GM21526 (cell line): ENCODE data around the gene BCL11B.
A peak's percentile ranks its signal among the peaks of the same experiment; 100 is the strongest.

Source experiments
- ATAC-seq: cut with Tn5 transposase; IDR thresholded peaks from one replicate; pipeline ENCODE4 v1.9.1; 2021; ENCODE audit warnings: moderate library complexity; ENCODE audit not compliant: unreplicated experiment, low FRiP score

The BCL11B gene

DNA sequence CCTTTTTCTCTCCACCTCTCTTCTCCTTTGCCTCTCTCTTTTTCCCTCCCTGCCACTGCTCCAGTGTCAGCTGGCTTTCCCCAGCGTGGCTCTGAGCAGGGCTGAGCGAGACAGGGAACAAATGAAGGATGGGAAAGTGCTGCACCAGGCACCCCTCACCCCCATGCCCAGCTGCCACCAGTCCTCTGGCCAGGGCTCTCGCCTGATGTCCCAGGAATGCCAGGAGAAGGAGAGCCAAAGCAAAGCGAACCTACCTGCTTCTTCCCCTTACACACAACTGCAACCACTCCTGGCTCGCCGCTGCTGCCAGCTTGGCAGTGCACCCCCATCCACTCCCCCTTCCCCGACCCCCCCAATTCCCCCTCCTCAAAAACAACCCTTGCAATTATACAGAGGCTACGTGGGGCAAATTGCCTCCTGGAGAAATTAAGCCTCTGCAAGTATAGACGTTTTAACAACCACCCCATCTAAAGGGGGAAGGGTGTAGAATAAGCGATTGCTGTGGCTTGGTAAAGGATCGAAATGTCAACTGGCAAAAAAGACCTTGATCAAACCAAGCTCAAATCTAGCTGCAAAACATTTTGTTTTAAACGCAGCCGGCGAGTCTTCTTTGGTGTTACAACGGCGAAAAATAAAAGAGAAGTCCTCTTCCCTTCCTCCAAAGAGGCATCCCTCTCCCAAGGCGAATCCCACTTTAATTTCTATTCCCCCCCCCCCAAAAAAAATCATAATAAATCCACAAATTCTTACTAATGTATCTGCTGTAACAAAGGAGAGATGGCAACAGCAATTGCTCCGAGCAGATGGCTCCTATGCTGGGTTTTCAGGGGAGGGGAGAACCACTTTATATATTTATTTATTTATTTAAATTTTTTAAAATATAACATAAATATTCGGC, 2.9 kb downstream of the BCL11B start:
- no peak for ATAC-seq

DNA sequence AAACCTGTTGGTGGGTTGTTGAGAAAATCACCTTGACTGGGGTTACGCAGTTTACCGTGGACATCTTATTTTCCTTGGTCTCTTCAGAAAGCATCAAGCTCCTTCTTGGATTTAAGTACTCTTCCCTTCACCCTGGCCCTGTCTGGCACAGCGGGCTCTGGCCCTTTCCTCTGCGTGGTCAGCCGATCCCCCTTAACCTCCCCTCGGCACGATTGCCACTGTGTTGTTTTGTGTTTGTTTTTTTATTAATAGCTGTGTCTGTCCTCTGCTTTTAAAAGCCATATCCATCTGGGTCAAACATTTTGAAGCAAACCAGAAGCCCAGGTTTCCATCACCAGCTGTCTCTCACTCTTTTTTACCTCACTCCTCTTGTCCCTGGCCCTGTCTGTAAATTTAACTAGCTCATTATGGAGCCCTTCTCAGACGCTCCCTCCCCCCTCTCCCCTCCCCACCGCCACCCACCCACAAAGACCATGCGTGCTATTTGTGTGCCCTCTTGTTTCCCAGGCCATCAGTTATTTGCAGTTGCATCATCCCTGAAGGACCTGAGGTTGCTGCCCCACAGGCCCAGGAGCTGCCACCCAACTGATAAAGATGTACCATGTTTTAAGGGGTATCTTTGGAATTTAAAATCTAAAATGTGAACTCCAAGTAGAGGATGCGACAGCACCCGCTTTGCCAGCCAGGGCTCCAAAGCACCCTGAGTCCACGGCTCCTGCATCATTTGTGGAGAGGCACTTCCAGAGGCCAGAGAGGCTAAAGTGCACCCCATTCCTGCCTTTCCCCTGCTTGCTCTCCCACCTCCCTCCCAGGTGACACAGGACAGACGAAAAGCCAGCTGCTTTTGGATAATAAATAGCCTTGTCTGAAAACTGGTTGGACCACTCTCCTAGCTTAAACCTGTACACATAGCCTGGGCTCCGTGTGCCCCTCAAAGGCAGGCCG, 3.9 kb downstream of the BCL11B start:
- ATAC-seq, result no peak

DNA sequence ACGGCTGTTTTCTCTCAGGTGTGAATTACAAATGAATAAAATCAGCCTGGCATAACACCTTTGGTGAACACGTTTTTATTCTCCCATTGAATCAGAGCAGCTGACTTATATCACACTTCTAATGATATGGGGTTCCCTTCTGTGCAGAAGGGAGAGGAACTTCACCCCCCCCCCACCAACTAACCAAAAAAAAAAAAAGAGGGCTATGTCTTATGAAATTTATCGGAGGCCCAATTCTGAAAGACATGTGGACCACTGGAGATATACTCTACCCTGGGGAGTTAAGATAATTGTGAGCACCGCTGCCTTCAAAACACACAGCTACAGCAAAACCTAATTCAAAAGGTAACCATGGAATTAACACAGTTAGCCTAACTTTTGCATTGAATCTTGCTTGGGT, 4.6 kb downstream of the BCL11B start:
- no peak for ATAC-seq

DNA sequence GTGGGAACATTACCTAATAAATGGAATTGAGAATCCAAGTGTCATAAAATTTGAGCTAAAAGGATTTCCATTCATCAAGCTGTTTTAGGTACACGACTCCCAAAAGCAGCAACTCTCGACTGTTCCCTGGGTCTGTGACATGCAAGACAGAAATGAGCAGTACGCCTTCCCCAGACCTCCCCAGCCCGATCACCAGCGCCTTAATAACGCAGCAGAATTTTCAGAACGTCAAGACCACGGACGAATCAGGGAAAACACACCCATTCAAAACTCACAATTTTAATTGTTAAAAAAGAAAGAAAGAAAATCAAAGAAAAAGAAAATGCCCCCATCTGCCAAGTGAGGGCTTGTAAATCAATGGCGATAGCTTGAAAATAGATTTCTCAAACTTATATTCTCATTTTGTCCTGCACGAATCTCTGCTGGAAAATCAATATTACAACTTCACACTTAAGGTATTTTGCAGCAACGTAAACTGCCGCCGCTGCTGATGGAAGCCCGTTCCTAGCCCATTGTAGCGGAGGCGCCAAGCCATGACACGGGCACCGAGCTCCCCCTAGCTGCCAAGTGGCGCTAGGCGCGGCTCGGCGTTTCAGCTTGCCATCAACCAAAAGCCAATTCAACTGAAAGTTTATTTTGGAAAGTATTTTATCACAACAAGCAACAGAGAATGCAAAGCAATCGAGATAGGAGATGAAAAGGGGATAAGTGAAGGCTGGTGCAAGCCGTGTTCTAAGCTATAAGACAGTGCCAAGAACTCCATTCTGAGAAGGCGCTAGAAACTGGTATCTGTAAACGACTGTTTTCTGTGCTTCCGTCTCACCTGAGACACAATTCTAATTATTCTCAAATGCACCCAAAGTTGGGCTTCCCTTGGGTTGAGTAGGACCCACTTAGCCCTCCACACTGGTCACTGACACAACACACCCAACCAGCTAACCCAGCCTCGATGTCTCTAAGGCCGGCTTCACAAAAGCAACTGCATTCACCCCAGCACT, 5.5 kb downstream of the BCL11B start:
- ATAC-seq, result peak; percentile 75

DNA sequence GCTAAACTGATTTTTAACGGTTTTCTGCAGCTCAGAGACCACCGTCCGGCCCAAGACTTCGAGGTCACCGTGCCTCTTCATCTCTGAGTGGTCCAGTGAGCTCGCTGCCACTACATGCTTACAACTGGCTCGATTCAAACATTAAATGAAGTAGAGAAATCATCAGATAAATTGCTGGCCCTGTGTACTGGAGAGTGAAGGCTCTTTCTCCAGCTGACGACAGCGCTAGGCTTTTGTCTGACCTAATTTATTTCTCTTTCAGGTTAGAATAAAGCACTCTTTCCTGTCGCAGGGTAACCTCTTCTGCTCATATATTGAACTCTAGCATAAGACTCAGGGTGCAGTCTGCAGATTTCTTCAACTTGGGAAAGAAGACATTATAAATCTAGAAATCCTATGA, 6.4 kb downstream of the BCL11B start:
- ATAC-seq, result no peak

DNA sequence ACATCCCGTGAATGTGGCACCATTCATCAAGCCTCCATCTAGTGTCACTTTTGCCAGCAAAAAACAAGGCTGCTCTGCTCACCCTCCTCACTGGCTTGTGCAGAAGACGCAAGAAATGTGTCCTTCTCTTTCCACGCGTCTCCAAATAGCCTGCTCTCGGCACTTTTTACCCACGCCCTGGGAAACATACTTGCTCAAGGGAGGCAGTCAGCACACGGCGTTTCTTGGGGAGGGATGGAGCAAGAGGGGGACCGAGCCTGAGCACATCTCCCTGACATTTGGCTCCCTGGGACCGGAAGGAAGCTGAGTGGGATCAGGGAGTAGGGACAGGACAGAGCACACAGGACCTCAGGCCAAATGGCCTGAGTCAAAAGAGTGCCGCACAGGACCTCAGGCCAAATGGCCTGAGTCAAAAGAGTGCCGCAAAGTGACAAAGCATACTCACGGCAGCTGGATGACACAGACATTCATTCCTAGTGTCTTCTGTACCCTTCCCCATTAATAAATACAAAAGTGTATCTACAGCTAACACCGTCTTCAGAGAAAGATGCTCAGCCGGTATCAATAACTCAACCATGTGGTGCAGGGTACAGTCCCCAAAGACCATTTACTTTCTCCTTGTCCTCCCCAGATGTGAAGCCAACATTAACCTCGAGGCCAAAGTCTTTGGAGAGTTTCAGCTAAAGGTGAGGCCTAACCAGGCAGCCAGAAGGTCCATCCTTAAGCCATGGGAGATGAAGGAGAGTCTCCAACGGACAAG, 7.1 kb downstream of the BCL11B start:
- no peak for ATAC-seq

DNA sequence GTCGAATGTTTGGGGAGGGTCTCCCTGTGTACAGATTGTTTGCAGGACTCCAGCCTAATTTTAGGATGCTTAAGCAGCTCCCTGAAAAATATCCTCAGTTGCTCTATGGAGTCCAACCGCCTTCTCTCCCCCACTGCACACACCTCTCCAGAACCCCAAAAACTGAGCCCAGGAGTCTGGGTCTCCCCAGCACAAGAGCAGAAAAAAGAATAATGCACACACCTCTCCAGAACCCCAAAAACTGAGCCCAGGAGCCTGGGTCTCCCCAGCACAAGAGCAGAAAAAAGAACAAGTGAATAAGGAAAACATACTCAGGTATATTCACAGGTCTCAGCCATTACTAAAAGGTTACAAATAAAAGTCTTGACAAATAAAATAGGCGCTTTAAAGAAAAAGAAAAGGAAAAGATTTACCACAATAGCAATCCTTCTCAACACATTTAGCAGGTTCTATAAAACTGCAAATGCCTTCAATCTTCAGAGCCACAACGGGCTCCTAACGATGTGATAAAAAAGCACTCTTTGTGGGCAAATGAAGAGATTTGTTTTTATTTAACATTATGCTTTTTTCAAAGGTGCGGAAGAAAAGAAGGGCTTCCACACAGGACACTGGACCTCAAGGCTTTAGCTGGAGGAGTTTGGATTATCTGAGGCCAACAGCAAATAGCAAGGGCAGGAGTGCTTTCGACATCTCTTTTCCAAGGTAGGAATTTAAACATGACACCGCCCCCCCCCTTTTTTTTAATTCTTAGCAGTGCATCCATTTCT, 8.2 kb downstream of the BCL11B start:
- no peak for ATAC-seq

DNA sequence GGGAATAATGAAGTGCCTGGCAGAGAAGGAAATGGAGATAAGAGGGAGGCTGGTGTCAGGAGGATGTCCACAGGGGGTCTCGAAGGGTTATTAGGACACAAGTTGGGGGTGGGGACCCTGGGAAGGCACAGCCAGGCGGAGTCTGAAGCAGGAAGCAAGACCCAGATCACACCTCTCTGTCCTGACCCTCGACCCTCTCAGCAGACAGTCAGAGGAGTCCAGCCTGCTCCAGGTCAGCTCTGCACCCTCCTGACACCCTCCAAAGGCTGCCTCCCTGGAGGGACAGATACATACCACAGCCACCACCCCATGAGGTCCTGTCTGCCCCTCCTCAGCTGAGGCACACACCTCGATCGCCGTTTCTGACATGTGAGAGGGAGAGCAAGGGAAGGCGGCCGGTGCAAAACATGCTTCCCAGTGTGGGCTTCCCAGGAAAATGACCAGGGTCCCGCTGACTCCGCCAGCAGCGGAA, 9.0 kb downstream of the BCL11B start:
- ATAC-seq, result no peak

DNA sequence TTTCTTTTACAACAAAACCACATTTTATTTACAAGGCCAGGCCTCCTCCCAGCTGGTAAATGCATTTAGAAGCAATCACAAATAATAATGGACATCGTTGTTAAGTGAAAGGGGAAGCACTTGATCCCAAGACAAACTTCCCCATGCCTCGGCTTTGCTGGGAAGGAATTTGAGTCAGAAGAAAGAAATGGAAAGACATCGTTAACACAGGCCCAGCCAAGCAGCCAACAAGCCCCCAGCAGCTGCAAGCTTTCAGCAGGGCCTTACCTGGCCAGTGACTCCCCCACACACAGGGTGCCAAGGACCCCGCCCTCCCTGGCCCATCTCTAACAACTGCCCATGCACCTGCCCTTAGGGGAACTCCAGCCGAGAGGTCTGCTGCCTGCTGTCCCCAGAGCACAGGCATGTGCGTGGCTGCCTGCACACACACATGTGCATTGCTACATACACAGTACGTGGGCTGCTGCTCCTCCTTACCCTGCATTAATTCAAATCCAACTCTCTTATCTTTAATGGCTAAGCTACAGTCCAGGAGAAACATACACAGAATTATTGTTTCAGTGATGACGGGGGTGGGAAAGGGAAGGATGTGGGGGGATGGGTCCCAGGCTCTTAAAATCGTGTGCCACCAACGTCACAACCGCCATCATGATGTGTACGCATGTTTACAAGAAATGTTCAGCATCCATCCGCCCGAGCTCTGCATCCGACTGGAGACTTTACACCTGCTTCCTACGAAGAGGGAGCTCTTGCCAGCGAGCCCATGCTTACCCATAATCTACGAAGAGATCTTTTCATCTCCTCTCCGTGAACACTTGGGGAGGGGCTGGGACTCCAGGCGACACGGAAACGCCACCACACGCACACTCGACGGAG, 9.8 kb downstream of the BCL11B start:
- ATAC-seq, result no peak

DNA sequence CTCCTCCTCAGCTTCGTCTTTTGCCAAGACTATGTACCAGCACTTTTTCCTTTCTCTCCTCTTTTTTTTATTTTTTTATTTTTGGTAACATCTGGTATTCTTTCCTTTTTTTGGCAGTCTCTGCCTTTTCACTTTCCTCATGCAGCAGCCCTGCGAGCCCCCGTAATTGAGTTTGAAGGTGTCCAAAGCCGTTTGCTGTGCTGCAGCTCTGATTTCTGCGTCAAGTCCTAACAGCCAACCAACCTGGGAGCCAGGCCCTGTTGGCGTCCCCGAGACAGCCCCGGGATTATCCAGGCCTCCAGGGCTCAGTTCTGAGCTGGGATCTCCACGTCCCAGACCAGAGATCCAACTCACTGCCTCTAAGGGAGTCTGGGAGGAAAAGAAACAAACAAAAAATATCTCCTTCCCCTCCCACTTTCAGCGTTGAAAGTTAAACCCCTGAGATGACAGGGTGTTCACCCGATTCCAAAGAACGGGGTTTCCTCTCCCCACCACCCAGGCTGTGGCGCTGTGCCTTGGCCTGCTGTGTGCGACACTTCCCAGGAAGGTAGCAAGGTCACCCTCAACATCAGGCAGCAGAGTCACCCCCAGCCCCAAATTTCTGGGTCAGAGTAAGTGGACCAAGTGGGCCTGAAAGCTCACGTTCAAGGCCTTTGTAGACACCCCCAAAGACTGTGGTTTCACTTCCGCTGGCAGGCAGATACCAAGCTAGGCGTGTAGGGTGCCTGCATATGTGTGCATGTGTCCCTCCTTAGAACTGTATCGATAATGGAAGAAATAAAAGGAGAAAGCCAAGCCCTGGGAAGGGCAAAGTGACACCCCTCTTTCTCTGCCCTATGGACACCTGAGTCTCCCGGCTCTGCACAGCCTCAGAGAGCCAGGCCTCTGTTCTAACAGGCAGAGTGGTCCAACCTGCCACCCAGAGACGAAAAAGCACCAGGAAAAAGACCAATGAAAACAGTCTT, 11.1 kb downstream of the BCL11B start:
- no peak for ATAC-seq

DNA sequence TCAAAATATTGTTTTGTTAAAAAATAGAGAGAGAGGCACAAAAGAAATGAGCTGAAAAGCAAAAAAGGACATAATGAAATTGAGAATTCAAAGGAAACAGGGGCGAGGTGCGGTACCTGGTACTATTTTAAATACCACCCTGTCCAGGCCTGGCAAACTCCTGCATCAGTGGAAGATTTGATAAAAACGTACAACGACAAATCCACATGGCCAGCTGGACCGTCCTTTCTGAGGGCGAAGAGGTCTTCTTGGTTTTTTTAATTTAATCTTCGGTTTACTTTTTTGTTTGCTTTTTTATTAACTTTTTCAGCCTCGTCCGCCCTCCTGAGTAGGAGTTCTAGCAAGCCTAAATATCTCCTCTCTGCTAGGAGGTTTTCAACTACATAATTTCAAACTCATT, 11.9 kb downstream of the BCL11B start:
- ATAC-seq, result no peak

DNA sequence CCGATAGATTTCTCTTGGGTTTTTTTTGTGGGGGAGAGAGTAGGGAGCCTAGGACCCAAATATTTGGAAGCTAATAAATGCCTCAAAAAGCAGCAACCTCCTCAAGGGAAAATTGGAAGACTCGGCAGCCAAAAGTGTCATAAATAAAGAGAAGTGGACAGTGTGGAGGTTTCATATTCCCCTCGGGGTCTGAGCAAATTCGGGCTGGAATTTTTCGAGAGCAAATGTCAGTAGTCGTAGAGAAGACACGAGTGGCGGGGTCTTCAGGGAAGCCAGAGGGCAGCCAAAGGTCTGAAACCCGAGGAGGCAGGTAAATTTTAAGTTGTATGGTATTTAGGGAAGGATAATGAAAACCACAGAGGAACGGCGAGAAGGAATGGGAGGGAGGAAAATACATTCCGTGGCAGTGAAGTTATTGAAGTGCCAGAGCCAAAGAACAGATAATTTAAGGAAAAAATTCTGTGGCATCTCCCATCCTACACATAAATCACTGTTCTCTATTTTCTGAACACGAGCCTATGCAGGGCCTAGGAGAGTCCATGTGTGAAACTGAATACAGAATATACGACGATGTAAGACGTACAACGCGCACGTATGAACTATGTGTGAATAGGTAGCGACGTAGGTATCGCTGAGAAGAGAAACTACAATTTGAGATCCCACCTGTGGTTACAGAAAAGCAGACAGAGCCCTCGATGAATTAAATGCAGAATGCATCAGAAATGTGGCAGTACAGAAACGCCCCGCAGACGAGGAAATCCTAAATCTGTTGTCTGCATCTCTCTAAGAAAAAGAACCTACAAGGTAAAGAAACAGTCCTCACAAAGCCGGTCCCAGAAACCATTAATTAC, 12.9 kb downstream of the BCL11B start:
- no peak for ATAC-seq

DNA sequence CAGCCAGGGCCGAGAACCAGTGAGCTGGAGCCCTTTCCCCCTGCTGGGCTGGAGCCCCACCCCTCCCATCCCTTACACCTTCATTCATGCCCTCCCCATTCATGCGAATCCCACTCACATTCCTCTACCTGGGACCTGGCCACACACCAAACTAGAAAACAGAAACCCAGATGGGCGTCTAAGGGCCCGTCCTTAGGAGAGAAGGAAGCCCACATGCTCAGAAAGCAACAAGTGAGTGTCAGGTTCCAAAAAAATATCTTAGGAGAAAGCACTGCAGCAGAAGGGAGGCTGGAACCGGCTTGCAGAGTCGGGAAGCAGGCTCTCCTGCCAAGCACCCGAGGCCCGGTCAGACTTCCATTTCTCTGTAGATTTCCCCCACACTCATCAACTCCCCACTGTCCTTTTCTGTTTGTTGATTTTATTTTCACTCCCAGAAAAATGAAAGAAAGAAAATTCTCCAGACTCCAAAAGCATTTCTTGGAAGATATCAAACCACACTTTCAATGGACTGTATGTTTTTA, 13.6 kb downstream of the BCL11B start:
- no peak for ATAC-seq

DNA sequence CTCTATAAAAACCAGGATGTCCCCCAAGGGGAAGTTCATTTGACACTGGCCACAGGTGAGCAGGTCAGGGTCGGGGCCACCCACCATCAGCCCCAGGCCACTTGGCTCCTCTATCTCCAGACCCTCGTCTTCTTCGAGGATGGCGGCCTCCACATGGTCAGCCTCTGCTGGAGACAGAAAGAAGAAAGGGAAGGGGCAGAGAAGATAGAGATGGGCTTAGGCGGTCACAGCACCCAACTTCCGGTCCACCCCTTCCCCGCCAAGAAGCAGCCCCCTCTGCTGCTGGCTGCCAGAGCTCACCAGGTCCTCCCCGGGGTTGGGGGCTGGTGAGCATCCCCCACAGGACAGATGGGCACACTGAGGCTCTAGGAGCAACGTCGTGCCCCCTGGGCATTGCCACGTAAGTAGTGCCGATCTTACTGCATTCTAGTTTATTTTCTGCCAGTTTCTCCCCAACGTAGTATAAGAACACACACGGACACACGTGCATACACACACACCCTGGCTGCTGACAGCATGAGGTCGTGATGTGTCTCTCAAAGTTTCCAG, 14.2 kb downstream of the BCL11B start:
- ATAC-seq, result no peak

DNA sequence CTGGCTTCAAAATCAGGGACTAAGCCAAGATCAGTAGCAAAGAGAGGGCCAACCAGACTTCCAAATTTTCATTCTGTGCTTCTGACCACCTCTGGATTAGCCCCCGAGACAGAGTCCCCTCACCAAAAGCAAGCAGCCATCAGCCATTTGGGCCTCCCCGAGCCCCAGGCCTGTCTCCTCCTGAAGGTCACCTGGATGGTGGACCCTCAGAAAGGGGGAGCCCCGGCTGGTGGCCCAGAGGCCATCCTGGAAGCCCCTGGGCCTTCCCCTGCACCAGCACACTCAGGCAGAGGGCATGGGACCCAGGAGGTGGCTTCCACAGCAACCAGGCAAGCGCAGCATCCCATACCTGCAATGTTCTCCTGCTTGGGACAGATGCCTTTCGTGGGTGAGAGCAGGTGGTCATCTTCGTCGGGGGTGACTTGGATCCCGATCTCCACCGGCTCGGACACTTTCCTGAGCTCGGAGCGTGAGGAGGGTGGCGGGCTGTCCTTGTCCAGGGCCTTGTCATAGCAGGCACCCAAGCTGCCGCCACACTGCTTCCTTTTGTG, 14.8 kb downstream of the BCL11B start:
- no peak for ATAC-seq
